DND-41 (cell line): ENCODE measurements around the gene COL4A6.

Experiments used
- ATAC-seq: fragments of 200-7000 bp; cut with Tn5 transposase; 3 replicates; pipeline ENCODE4 v1.9.1; 2021; ENCODE audit warnings: low read depth; ENCODE audit not compliant: insufficient read depth
- DNase-seq: peaks from one replicate; pipeline ENCODE4 v3.0.0-alpha.2; 2020
- H2AFZ ChIP-seq: 2 replicates; pipeline ENCODE4 v1.6.0; 2012; ENCODE audit warnings: low read depth, low read length
- H3K27ac ChIP-seq: 2 replicates; pipeline ENCODE4 v1.5.1; 2012; ENCODE audit warnings: low read length, inconsistent platforms
- H3K27me3 ChIP-seq: fragments of 200-600 bp; sonication (generic); 2 replicates; pipeline ENCODE4 v1.6.0; 2012; ENCODE audit warnings: low read length, mild to moderate bottlenecking, inconsistent platforms; ENCODE audit not compliant: insufficient read depth, poor library complexity
- H3K36me3 ChIP-seq: 2 replicates; pipeline ENCODE4 v1.5.1; 2012; ENCODE audit warnings: low read length, inconsistent platforms; ENCODE audit not compliant: insufficient read depth
- H3K4me1 ChIP-seq: 2 replicates; pipeline ENCODE4 v1.5.1; 2012; ENCODE audit warnings: mild to moderate bottlenecking, low read length; ENCODE audit not compliant: insufficient read depth
- H3K4me2 ChIP-seq: 2 replicates; pipeline ENCODE4 v1.6.0; 2012; ENCODE audit warnings: mild to moderate bottlenecking, moderate library complexity, low read length, inconsistent platforms; ENCODE audit not compliant: insufficient read depth
- H3K4me3 ChIP-seq, 2 experiments: fragments of 200-600 bp in 1 of 2; shearing (Covaris generic) in 1 of 2; 2 replicates each; pipeline ENCODE4 v1.5.1; 2012 to 2016; ENCODE audit warnings: inconsistent platforms in 2 of 2, low read length in 2 of 2, mild to moderate bottlenecking in 2 of 2, low read depth in 1 of 2, moderate library complexity in 1 of 2
- H3K79me2 ChIP-seq: 2 replicates; pipeline ENCODE4 v1.6.0; 2012; ENCODE audit warnings: low read length, inconsistent platforms; ENCODE audit not compliant: insufficient read depth
- H3K9ac ChIP-seq: 2 replicates; pipeline ENCODE4 v1.6.0; 2012; ENCODE audit warnings: low read depth, mild to moderate bottlenecking, inconsistent platforms, low read length, moderate library complexity
- H3K9me3 ChIP-seq: 2 replicates; pipeline ENCODE4 v1.5.1; 2012; ENCODE audit warnings: low read length, moderate library complexity, mild to moderate bottlenecking, inconsistent platforms; ENCODE audit not compliant: insufficient read depth, severe bottlenecking
- H4K20me1 ChIP-seq: 2 replicates; pipeline ENCODE4 v1.6.0; 2012; ENCODE audit warnings: low read length; ENCODE audit not compliant: insufficient read depth
- CTCF ChIP-seq: IDR thresholded peaks from 2 replicates; pipeline ENCODE4 v1.5.1; 2012; ENCODE audit warnings: borderline replicate concordance, low read length, moderate library complexity, mild to moderate bottlenecking; ENCODE audit not compliant: poor library complexity, severe bottlenecking; ENCODE audit errors: extremely low read depth
- EZH2 ChIP-seq: IDR thresholded peaks from 3 replicates; pipeline ENCODE4 v1.6.1; 2012; ENCODE audit warnings: borderline replicate concordance, low read depth, mild to moderate bottlenecking, moderate library complexity, low read length, inconsistent platforms; ENCODE audit not compliant: severe bottlenecking

COL4A6 gene

GRCh38 chrX:108312957-108313356, 125.3 kb downstream of the COL4A6 start:
- Histone ChIP-seq H4K20me1 (no peaks in the 10 kb centered on the region), H3K27ac (no peak overlapping the region), H3K79me2 (no peaks in the 10 kb centered on the region), H3K4me3 (no peak overlapping the region), H3K4me1 (no peaks in the 10 kb centered on the region), H3K9me3 (no peaks in the 10 kb centered on the region), H3K4me2 (no peak overlapping the region), H3K9ac (no peak overlapping the region), H2AFZ (no peak overlapping the region), H3K36me3 (no peaks in the 10 kb centered on the region), H3K27me3 (no peaks in the 10 kb centered on the region)
- TF ChIP-seq CTCF (no peak), EZH2 (no peak)
- DNase-seq (no peak), ATAC-seq (no peak)

- Histone ChIP-seq H3K4me2 (no peak overlapping the region), H3K9me3 (no peaks in the 10 kb centered on the region), H3K27ac (no peak overlapping the region), H3K9ac (no peak overlapping the region), H3K36me3 (no peaks in the 10 kb centered on the region), H3K79me2 (no peaks in the 10 kb centered on the region), H3K27me3 (no peaks in the 10 kb centered on the region), H4K20me1 (no peaks in the 10 kb centered on the region), H3K4me1 (no peaks in the 10 kb centered on the region), H2AFZ (no peak overlapping the region), H3K4me3 (no peak overlapping the region)
- DNase-seq: no peak
- no peak for ATAC-seq
- TF ChIP-seq EZH2: no peak
- TF ChIP-seq CTCF: no peak
These were observed 126.2 kb downstream of the COL4A6 start for GRCh38 chrX:108312011-108312410.

- Histone ChIP-seq H3K79me2 (no peaks in the 10 kb centered on the region), H3K9me3 (no peaks in the 10 kb centered on the region), H3K27ac (no peak overlapping the region), H3K4me2 (no peak overlapping the region), H3K27me3 (no peaks in the 10 kb centered on the region), H3K4me1 (no peaks in the 10 kb centered on the region), H2AFZ (no peak overlapping the region), H3K36me3 (no peaks in the 10 kb centered on the region), H4K20me1 (no peaks in the 10 kb centered on the region), H3K9ac (no peak overlapping the region), H3K4me3 (no peak overlapping the region)
- no peak for TF ChIP-seq EZH2
- TF ChIP-seq CTCF: no peak
- no peak for DNase-seq
- no peak for ATAC-seq
These were observed 127.7 kb downstream of the COL4A6 start for GRCh38 chrX:108310506-108310905.

GRCh38 chrX:108309144-108309543, 129.1 kb downstream of the COL4A6 start:
- DNase-seq: no peak
- Histone ChIP-seq H3K4me1 (no peaks in the 10 kb centered on the region), H3K4me2 (no peak overlapping the region), H2AFZ (no peak overlapping the region), H3K4me3 (no peak overlapping the region), H3K79me2 (no peaks in the 10 kb centered on the region), H4K20me1 (no peaks in the 10 kb centered on the region), H3K36me3 (no peaks in the 10 kb centered on the region), H3K9ac (no peak overlapping the region), H3K27ac (no peak overlapping the region), H3K9me3 (no peaks in the 10 kb centered on the region), H3K27me3 (no peaks in the 10 kb centered on the region)
- TF ChIP-seq EZH2: no peak
- no peak for ATAC-seq
